Testis (tissue), 2 donors: Measurements from ENCODE around the gene WDR27.

Experiments
- POLR2A ChIP-seq: fragments of 450-650 bp; IDR thresholded peaks from one replicate; pipeline ENCODE4 v1.6.1; 2017; ENCODE audit warnings: antibody characterized with exemption, mild to moderate bottlenecking, moderate library complexity
- TF ChIP-seq, protein P1 (sequence below), 3 experiments: fragments of 450-650 bp in 2 of 3; fragments of 200-600 bp in 1 of 3; sonication (generic) in 1 of 3; IDR thresholded peaks; one replicate each; pipeline ENCODE4 v1.5.1; 2016 to 2019; ENCODE audit warnings: antibody characterized with exemption in 3 of 3, mild to moderate bottlenecking in 2 of 3, moderate library complexity in 1 of 3

- TF ChIP-seq, protein P1, sequence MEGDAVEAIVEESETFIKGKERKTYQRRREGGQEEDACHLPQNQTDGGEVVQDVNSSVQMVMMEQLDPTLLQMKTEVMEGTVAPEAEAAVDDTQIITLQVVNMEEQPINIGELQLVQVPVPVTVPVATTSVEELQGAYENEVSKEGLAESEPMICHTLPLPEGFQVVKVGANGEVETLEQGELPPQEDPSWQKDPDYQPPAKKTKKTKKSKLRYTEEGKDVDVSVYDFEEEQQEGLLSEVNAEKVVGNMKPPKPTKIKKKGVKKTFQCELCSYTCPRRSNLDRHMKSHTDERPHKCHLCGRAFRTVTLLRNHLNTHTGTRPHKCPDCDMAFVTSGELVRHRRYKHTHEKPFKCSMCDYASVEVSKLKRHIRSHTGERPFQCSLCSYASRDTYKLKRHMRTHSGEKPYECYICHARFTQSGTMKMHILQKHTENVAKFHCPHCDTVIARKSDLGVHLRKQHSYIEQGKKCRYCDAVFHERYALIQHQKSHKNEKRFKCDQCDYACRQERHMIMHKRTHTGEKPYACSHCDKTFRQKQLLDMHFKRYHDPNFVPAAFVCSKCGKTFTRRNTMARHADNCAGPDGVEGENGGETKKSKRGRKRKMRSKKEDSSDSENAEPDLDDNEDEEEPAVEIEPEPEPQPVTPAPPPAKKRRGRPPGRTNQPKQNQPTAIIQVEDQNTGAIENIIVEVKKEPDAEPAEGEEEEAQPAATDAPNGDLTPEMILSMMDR (IDR thresholded peaks at IDR 0.05) = no peak
- no peak for TF ChIP-seq POLR2A
Measured at GRCh38 chr6:169455470-169455869, 246.4 kb downstream of the WDR27 start.
